ENCODE measurements around the gene N4BP2L2. TPM values are rescaled to one million over a fixed set of nuclear protein-coding genes. Genes with fewer than 3 reads are reported as not detected.

Gene N4BP2L2
- polyA plus RNA-seq, 2 donors = 30.7 to 37.5 TPM

GRCh38 chr13:32419862-32420261 lies 118.7 kb downstream of the N4BP2L2 start:
- no peak overlapping the region for H3K4me3 ChIP-seq (ENCODE audit: low read depth in 1 of 2, low read length in 2 of 2)
- H3K9me3 ChIP-seq (ENCODE audit: control insufficient read depth in 2 of 2, insufficient read depth in 1 of 2, low read depth in 1 of 2, low read length in 1 of 2) = peaks cover 2 to 4% of the 10 kb centered on the region in 2 donors
- H3K4me1 ChIP-seq (ENCODE audit: control insufficient read depth in 2 of 2, insufficient read depth in 2 of 2, low read length in 1 of 2) = no peaks in the 10 kb centered on the region
- no peak overlapping the region for H3K27ac ChIP-seq (ENCODE audit: low read depth in 2 of 2, low read length in 1 of 2)
- H3K27me3 ChIP-seq (ENCODE audit: control insufficient read depth in 1 of 2, insufficient read depth in 2 of 2, low read length in 2 of 2) = no peaks in the 10 kb centered on the region
- peaks cover 0 to 2% of the 10 kb centered on the region in 2 donors for H3K36me3 ChIP-seq (ENCODE audit: control insufficient read depth in 2 of 2, insufficient read depth in 2 of 2, low read length in 1 of 2)
- WGBS, 2 donors = 89 to 91% methylated on average over 2 of the region's 2 CpGs

GRCh38 chr13:32417995-32418394 lies 120.6 kb downstream of the N4BP2L2 start:
- Histone ChIP-seq H3K4me1 (ENCODE audit: control insufficient read depth in 2 of 2, insufficient read depth in 2 of 2, low read length in 1 of 2) (no peaks in the 10 kb centered on the region), H3K9me3 (ENCODE audit: control insufficient read depth in 2 of 2, insufficient read depth in 1 of 2, low read depth in 1 of 2, low read length in 1 of 2) (peaks cover 2 to 4% of the 10 kb centered on the region in 2 donors), H3K27me3 (ENCODE audit: control insufficient read depth in 1 of 2, insufficient read depth in 2 of 2, low read length in 2 of 2) (no peaks in the 10 kb centered on the region), H3K36me3 (ENCODE audit: control insufficient read depth in 2 of 2, insufficient read depth in 2 of 2, low read length in 1 of 2) (peaks cover 0 to 2% of the 10 kb centered on the region in 2 donors), H3K4me3 (ENCODE audit: low read depth in 1 of 2, low read length in 2 of 2) (no peak overlapping the region), H3K27ac (ENCODE audit: low read depth in 2 of 2, low read length in 1 of 2) (no peak overlapping the region)
- WGBS, 2 donors = 83 to 92% methylated on average over 1 of the region's 1 CpG

GRCh38 chr13:32415019-32415418 lies 123.6 kb downstream of the N4BP2L2 start:
- Histone ChIP-seq H3K27ac (ENCODE audit: low read depth in 2 of 2, low read length in 1 of 2) (no peak overlapping the region), H3K27me3 (ENCODE audit: control insufficient read depth in 1 of 2, insufficient read depth in 2 of 2, low read length in 2 of 2) (no peaks in the 10 kb centered on the region), H3K4me3 (ENCODE audit: low read depth in 1 of 2, low read length in 2 of 2) (no peak overlapping the region), H3K36me3 (ENCODE audit: control insufficient read depth in 2 of 2, insufficient read depth in 2 of 2, low read length in 1 of 2) (peaks cover 0 to under 1% of the 10 kb centered on the region in 2 donors), H3K4me1 (ENCODE audit: control insufficient read depth in 2 of 2, insufficient read depth in 2 of 2, low read length in 1 of 2) (no peaks in the 10 kb centered on the region), H3K9me3 (ENCODE audit: control insufficient read depth in 2 of 2, insufficient read depth in 1 of 2, low read depth in 1 of 2, low read length in 1 of 2) (peaks cover 2 to 3% of the 10 kb centered on the region in 2 donors)

- WGBS, 2 donors = 67 to 77% methylated on average over 2 of the region's 2 CpGs
These were observed 124.0 kb downstream of the N4BP2L2 start for GRCh38 chr13:32414580-32414979.

GRCh38 chr13:32413284-32413683 lies 125.3 kb downstream of the N4BP2L2 start:
- Histone ChIP-seq H3K36me3 (ENCODE audit: control insufficient read depth in 2 of 2, insufficient read depth in 2 of 2, low read length in 1 of 2) (no peaks in the 10 kb centered on the region), H3K27me3 (ENCODE audit: control insufficient read depth in 1 of 2, insufficient read depth in 2 of 2, low read length in 2 of 2) (no peaks in the 10 kb centered on the region), H3K4me3 (ENCODE audit: low read depth in 1 of 2, low read length in 2 of 2) (no peak overlapping the region), H3K9me3 (ENCODE audit: control insufficient read depth in 2 of 2, insufficient read depth in 1 of 2, low read depth in 1 of 2, low read length in 1 of 2) (no peaks in the 10 kb centered on the region), H3K4me1 (ENCODE audit: control insufficient read depth in 2 of 2, insufficient read depth in 2 of 2, low read length in 1 of 2) (no peaks in the 10 kb centered on the region), H3K27ac (ENCODE audit: low read depth in 2 of 2, low read length in 1 of 2) (no peak overlapping the region)
- WGBS, 2 donors = 93 to 94% methylated on average over 3 of the region's 3 CpGs

More at GRCh38 chr13:32414580-32414979, 124.0 kb downstream of the N4BP2L2 start:
- Histone ChIP-seq H3K9me3 (ENCODE audit: control insufficient read depth in 2 of 2, insufficient read depth in 1 of 2, low read depth in 1 of 2, low read length in 1 of 2) (no peaks in the 10 kb centered on the region), H3K27ac (ENCODE audit: low read depth in 2 of 2, low read length in 1 of 2) (no peak overlapping the region), H3K4me3 (ENCODE audit: low read depth in 1 of 2, low read length in 2 of 2) (no peak overlapping the region), H3K27me3 (ENCODE audit: control insufficient read depth in 1 of 2, insufficient read depth in 2 of 2, low read length in 2 of 2) (no peaks in the 10 kb centered on the region), H3K36me3 (ENCODE audit: control insufficient read depth in 2 of 2, insufficient read depth in 2 of 2, low read length in 1 of 2) (no peaks in the 10 kb centered on the region), H3K4me1 (ENCODE audit: control insufficient read depth in 2 of 2, insufficient read depth in 2 of 2, low read length in 1 of 2) (no peaks in the 10 kb centered on the region)

GRCh38 chr13:32409561-32410421 lies 128.8 kb downstream of the N4BP2L2 start:
- Histone ChIP-seq H3K36me3 (ENCODE audit: control insufficient read depth in 2 of 2, insufficient read depth in 2 of 2, low read length in 1 of 2) (peaks cover 0 to 4% of the 10 kb centered on the region in 2 donors), H3K4me1 (ENCODE audit: control insufficient read depth in 2 of 2, insufficient read depth in 2 of 2, low read length in 1 of 2) (no peaks in the 10 kb centered on the region), H3K4me3 (ENCODE audit: low read depth in 1 of 2, low read length in 2 of 2) (no peak overlapping the region), H3K9me3 (ENCODE audit: control insufficient read depth in 2 of 2, insufficient read depth in 1 of 2, low read depth in 1 of 2, low read length in 1 of 2) (no peaks in the 10 kb centered on the region), H3K27me3 (ENCODE audit: control insufficient read depth in 1 of 2, insufficient read depth in 2 of 2, low read length in 2 of 2) (no peaks in the 10 kb centered on the region), H3K27ac (ENCODE audit: low read depth in 2 of 2, low read length in 1 of 2) (no peak overlapping the region)
- 62 to 67% methylated on average over 27 of the region's 27 CpGs for WGBS, 2 donors

DNA sequence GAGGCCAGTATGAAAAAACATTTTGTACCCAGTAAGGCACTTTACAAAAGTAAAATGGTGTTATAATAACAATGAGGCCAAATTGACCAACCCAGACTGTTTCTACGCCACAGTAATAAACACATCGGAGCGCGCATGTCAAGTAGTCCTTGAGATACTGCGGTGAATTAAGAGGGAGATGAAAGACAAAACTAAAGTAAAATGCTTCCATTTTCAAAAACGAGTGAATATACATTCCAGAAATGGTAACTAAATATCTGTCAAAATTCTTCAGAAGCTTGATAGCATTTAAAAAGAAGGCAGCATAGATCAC lies 129.6 kb downstream of the N4BP2L2 start:
- 88 to 90% methylated on average over 6 of the region's 6 CpGs for WGBS, 2 donors
- Histone ChIP-seq H3K4me1 (ENCODE audit: control insufficient read depth in 2 of 2, insufficient read depth in 2 of 2, low read length in 1 of 2) (no peaks in the 10 kb centered on the region), H3K27me3 (ENCODE audit: control insufficient read depth in 1 of 2, insufficient read depth in 2 of 2, low read length in 2 of 2) (no peaks in the 10 kb centered on the region), H3K36me3 (ENCODE audit: control insufficient read depth in 2 of 2, insufficient read depth in 2 of 2, low read length in 1 of 2) (peaks cover 0 to 4% of the 10 kb centered on the region in 2 donors), H3K27ac (ENCODE audit: low read depth in 2 of 2, low read length in 1 of 2) (no peak overlapping the region), H3K9me3 (ENCODE audit: control insufficient read depth in 2 of 2, insufficient read depth in 1 of 2, low read depth in 1 of 2, low read length in 1 of 2) (no peaks in the 10 kb centered on the region), H3K4me3 (ENCODE audit: low read depth in 1 of 2, low read length in 2 of 2) (no peak overlapping the region)

DNA sequence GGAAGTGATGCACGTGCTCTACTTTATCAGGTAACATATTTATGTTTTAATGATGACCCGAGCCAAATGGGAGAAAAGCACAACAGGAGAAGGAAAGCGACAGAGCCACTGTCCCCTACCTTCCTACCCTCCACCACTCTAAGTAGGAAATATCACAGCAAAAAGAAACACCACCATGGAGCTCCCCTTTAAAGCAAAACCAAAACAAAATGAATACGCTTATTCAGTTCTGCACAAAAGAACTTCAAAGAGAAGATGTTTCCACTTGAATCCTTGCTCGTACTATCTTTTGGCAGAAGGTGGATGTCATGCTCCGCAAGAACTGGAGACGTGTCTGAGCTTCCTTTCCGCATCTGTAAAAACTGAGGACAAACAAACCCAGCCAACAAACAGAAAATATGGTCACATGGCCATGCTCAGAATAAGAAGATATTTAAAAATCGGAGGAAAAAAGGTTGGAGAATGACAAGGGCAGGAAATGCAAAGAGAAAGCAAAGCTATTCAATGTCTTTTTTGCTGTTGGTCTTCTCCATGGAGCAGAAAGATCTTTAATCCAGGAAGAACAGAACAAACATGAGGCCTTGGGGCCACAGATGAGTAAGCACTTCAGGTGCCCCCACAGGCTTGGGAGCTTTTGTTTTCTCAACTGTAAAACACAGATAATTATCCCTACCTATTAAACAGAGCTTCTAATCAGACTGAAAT lies 130.1 kb downstream of the N4BP2L2 start:
- no peak overlapping the region for H3K4me3 ChIP-seq (ENCODE audit: low read depth in 1 of 2, low read length in 2 of 2)
- H3K9me3 ChIP-seq (ENCODE audit: control insufficient read depth in 2 of 2, insufficient read depth in 1 of 2, low read depth in 1 of 2, low read length in 1 of 2) = no peaks in the 10 kb centered on the region
- no peak overlapping the region for H3K27ac ChIP-seq (ENCODE audit: low read depth in 2 of 2, low read length in 1 of 2)
- no peaks in the 10 kb centered on the region for H3K4me1 ChIP-seq (ENCODE audit: control insufficient read depth in 2 of 2, insufficient read depth in 2 of 2, low read length in 1 of 2)
- H3K27me3 ChIP-seq (ENCODE audit: control insufficient read depth in 1 of 2, insufficient read depth in 2 of 2, low read length in 2 of 2) = no peaks in the 10 kb centered on the region
- H3K36me3 ChIP-seq (ENCODE audit: control insufficient read depth in 2 of 2, insufficient read depth in 2 of 2, low read length in 1 of 2) = peaks cover 0 to 4% of the 10 kb centered on the region in 2 donors
- WGBS, 2 donors = 71 to 81% methylated on average over 9 of the region's 9 CpGs

DNA sequence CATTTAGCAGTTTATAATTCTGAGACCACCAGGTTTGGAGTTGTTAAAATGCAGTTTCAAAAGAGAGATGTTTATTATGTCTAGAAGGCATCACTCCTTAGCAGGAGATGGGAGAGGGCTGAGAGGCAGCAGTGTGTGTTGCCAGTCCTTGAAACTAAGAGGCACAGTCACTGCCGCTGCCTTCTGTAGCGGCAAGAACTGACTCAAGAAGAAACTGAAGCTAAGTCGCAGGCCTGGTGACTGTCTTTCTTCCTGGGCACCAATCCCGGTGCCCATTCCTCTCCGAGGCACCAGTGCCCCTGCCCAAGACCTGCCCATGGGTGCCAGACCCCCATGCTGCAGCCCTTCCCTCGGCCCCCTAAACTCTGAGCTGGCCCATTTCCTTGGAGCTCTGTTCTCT lies 130.7 kb downstream of the N4BP2L2 start:
- Histone ChIP-seq H3K9me3 (ENCODE audit: control insufficient read depth in 2 of 2, insufficient read depth in 1 of 2, low read depth in 1 of 2, low read length in 1 of 2) (no peaks in the 10 kb centered on the region), H3K27ac (ENCODE audit: low read depth in 2 of 2, low read length in 1 of 2) (no peak overlapping the region), H3K36me3 (ENCODE audit: control insufficient read depth in 2 of 2, insufficient read depth in 2 of 2, low read length in 1 of 2) (peaks cover 0 to 4% of the 10 kb centered on the region in 2 donors), H3K4me1 (ENCODE audit: control insufficient read depth in 2 of 2, insufficient read depth in 2 of 2, low read length in 1 of 2) (no peaks in the 10 kb centered on the region), H3K27me3 (ENCODE audit: control insufficient read depth in 1 of 2, insufficient read depth in 2 of 2, low read length in 2 of 2) (no peaks in the 10 kb centered on the region), H3K4me3 (ENCODE audit: low read depth in 1 of 2, low read length in 2 of 2) (no peak overlapping the region)
- 92 to 96% methylated on average over 6 of the region's 6 CpGs for WGBS, 2 donors

Data from esophagus (tissue), 2 donors.